ENCODE results near the gene HEXIM1. TPM values are rescaled to one million over a fixed set of nuclear protein-coding genes. Genes with fewer than 3 reads are reported as not detected.

Gene HEXIM1
- polyA plus RNA-seq, 3 donors: 36.5 to 37.4 (median 37.0) TPM

Other genes starting within 250 kb of the HEXIM1 start
- gene EFTUD2, start 249.0 kb upstream of the HEXIM1 start, polyA plus RNA-seq (ENCODE audit: insufficient read length in 3 of 3): 100 to 1,000 TPM; 124 to 134 (median 133) TPM
- 1 to 10 TPM in 1 of 3 donors, under 1 TPM in 2; 0.67 to 1.1 (median 0.89) TPM for gene GFAP, start 233.0 kb upstream of the HEXIM1 start, polyA plus RNA-seq (ENCODE audit: insufficient read length in 3 of 3)
- gene KIF18B, start 200.7 kb upstream of the HEXIM1 start, polyA plus RNA-seq (ENCODE audit: insufficient read length in 3 of 3): 1 to 10 TPM; 9.0 to 9.7 (median 9.1) TPM
- gene C1QL1, start 180.2 kb upstream of the HEXIM1 start, polyA plus RNA-seq (ENCODE audit: insufficient read length in 3 of 3): 1 to 10 TPM; 1.3 to 2.4 (median 1.7) TPM
- 10 to 100 TPM; 41.7 to 52.5 (median 45.7) TPM for gene DCAKD, start 96.8 kb upstream of the HEXIM1 start, polyA plus RNA-seq (ENCODE audit: insufficient read length in 3 of 3)
- gene NMT1, start 87.2 kb upstream of the HEXIM1 start, polyA plus RNA-seq (ENCODE audit: insufficient read length in 3 of 3): 10 to 100 TPM; 70.6 to 73.6 (median 71.0) TPM
- gene PLCD3, start 16.0 kb upstream of the HEXIM1 start, polyA plus RNA-seq (ENCODE audit: insufficient read length in 3 of 3): 10 to 100 TPM; 18.7 to 24.9 (median 23.0) TPM
- gene ACBD4, start 12.8 kb upstream of the HEXIM1 start, polyA plus RNA-seq (ENCODE audit: insufficient read length in 3 of 3): 10 to 100 TPM; 10.5 to 11.5 (median 10.8) TPM
- 10 to 100 TPM; 12.1 to 14.2 (median 12.7) TPM for gene HEXIM2, start 13.4 kb downstream of the HEXIM1 start, polyA plus RNA-seq (ENCODE audit: insufficient read length in 3 of 3)
- 1 to 10 TPM; 5.5 to 6.6 (median 5.7) TPM for gene FMNL1, start 73.4 kb downstream of the HEXIM1 start, polyA plus RNA-seq (ENCODE audit: insufficient read length in 3 of 3)
- under 1 TPM in 2 of 3 donors, not detected in 1; 0.08 to 0.16 TPM for gene SPATA32, start 113.6 kb downstream of the HEXIM1 start, polyA plus RNA-seq (ENCODE audit: insufficient read length in 3 of 3)
- 1 to 10 TPM; 4.3 to 5.4 (median 4.9) TPM for gene MAP3K14, start 168.5 kb downstream of the HEXIM1 start, polyA plus RNA-seq (ENCODE audit: insufficient read length in 3 of 3)

All from right renal cortex interstitium (tissue), 3 donors.